Effector CD8-positive, alpha-beta T cell (primary cell): ENCODE results near the gene CLDN22.

Source experiments
- DNase-seq: peaks from one replicate; lab custom pipeline; 2025; lab: John Stamatoyannopoulos, UW

The CLDN22 gene

GRCh38 chr4:183321516-183321915 is 1.4 kb upstream of the CLDN22 start:
- no peak for DNase-seq

GRCh38 chr4:183321079-183321478 is 1.0 kb upstream of the CLDN22 start:
- DNase-seq = no peak

GRCh38 chr4:183318656-183319055 is 1.4 kb downstream of the CLDN22 start:
- DNase-seq = no peak

GRCh38 chr4:183314806-183315205 is 5.3 kb downstream of the CLDN22 start:
- no peak for DNase-seq

- no peak for DNase-seq
Measured at GRCh38 chr4:183314336-183314735, 5.7 kb downstream of the CLDN22 start.

- no peak for DNase-seq
Measured at GRCh38 chr4:183312841-183313240, 7.2 kb downstream of the CLDN22 start.

GRCh38 chr4:183306811-183307210 is 13.3 kb downstream of the CLDN22 start:
- no peak for DNase-seq

GRCh38 chr4:183304538-183304937 is 15.5 kb downstream of the CLDN22 start:
- DNase-seq = no peak

GRCh38 chr4:183304067-183304466 is 16.0 kb downstream of the CLDN22 start:
- DNase-seq = no peak

GRCh38 chr4:183303301-183303700 is 16.8 kb downstream of the CLDN22 start:
- no peak for DNase-seq

- DNase-seq = no peak
Measured at GRCh38 chr4:183300655-183301054, 19.4 kb downstream of the CLDN22 start.

- DNase-seq = no peak
Measured at GRCh38 chr4:183300070-183300469, 20.0 kb downstream of the CLDN22 start.

- no peak for DNase-seq
Measured at GRCh38 chr4:183299464-183299863, 20.6 kb downstream of the CLDN22 start.

GRCh38 chr4:183297675-183298074 is 22.4 kb downstream of the CLDN22 start:
- DNase-seq = no peak

GRCh38 chr4:183295711-183296110 is 24.4 kb downstream of the CLDN22 start:
- DNase-seq = no peak

- DNase-seq = no peak
Measured at GRCh38 chr4:183291070-183291469, 29.0 kb downstream of the CLDN22 start.

- no peak for DNase-seq
Measured at GRCh38 chr4:183289688-183290087, 30.4 kb downstream of the CLDN22 start.

GRCh38 chr4:183288955-183289354 is 31.1 kb downstream of the CLDN22 start:
- no peak for DNase-seq

- no peak for DNase-seq
Measured at GRCh38 chr4:183287677-183288076, 32.4 kb downstream of the CLDN22 start.

- DNase-seq = no peak
Measured at GRCh38 chr4:183287309-183287659, 32.8 kb downstream of the CLDN22 start.

GRCh38 chr4:183286590-183287308 is 33.3 kb downstream of the CLDN22 start:
- DNase-seq = no peak

GRCh38 chr4:183285886-183286285 is 34.2 kb downstream of the CLDN22 start:
- no peak for DNase-seq

GRCh38 chr4:183284965-183285364 is 35.1 kb downstream of the CLDN22 start:
- no peak for DNase-seq

GRCh38 chr4:183284258-183284785 is 35.8 kb downstream of the CLDN22 start:
- DNase-seq = no peak
